Adrenal gland (tissue), 5 donors: ENCODE results near the gene PTX4.

ENCODE experiments used
- CTCF ChIP-seq, 6 experiments: fragments of 450-650 bp in 4 of 6; fragments of 200-600 bp in 2 of 6; sonication (generic) in 1 of 6; IDR thresholded peaks; 1 replicate in 5 of 6; 2 replicates in 1 of 6; pipeline versions ENCODE4 v1.5.1 to v1.8.0; 2016 to 2021; ENCODE audit warnings: antibody characterized with exemption in 6 of 6, mild to moderate bottlenecking in 2 of 6, moderate library complexity in 1 of 6
- POLR2A ChIP-seq, 2 donors: fragments of 450-650 bp; IDR thresholded peaks; one replicate each; pipeline ENCODE4 v1.6.1; 2017; ENCODE audit warnings: antibody characterized with exemption in 2 of 2, mild to moderate bottlenecking in 2 of 2, moderate library complexity in 1 of 2
- donor health status: DM: no; HTN: no; CAD: no.

- TF ChIP-seq CTCF (IDR thresholded peaks at IDR 0.05) (no peak), POLR2A (IDR thresholded peaks at IDR 0.05) (peak in 1 of 2 donors; percentile 78)
Observed at GRCh38 chr16:1466968-1467521, 21.7 kb downstream of the PTX4 start.
